Epithelial cell of esophagus (primary cell): ENCODE measurements around the gene SLC25A1.
"Not testable (repeated sequence)": the region's sequence is repeated elsewhere in the genome, so short reads cannot be mapped to it uniquely, and the experiment has no call there.

ENCODE experiments used
- DNase-seq: peaks from one replicate; pipeline ENCODE4 v3.0.0; 2010; ENCODE audit warnings: low read depth
- H3K4me3 ChIP-seq: 2 replicates; pipeline ENCODE4 v1.5.1; 2011; ENCODE audit warnings: mild to moderate bottlenecking, low read length, control low read depth
- CTCF ChIP-seq: IDR thresholded peaks from 2 replicates; pipeline ENCODE4 v1.5.1; 2011; ENCODE audit warnings: low read depth, mild to moderate bottlenecking, low read length, control low read depth, inconsistent platforms; ENCODE audit not compliant: insufficient read depth; ENCODE audit errors: missing control alignments

Gene SLC25A1

DNA sequence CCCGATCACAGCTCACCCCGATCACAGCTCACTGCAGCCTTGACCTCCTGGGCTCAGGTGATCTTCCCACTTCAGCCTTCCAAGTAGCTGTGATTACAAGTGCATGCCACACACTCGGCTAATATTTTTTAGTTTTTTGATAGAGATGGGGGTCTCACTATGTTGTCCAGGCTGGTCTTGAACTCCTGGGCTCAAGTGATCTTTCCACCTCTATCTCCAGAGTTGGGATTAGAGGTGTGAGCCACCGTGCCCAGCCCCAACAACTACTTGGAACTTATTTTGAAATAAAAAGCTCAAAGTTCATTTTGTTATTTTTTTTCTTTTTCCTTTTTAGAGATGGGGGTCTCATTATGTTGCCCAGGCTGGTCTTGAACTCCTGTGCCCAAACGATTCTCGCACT, 27.8 kb upstream of the SLC25A1 start:
- DNase-seq, result no peak
- no peak for TF ChIP-seq CTCF
- H3K4me3 ChIP-seq, result no peak overlapping the region

- H3K4me3 ChIP-seq, result no peak overlapping the region
- no peak for DNase-seq
- TF ChIP-seq CTCF, result no peak
Measured at GRCh38 chr22:19204640-19205039, 26.1 kb upstream of the SLC25A1 start.

GRCh38 chr22:19203834-19204233, 25.3 kb upstream of the SLC25A1 start:
- H3K4me3 ChIP-seq, result no peak overlapping the region
- no peak for DNase-seq
- TF ChIP-seq CTCF, result no peak

- not testable (repeated sequence) for H3K4me3 ChIP-seq, DNase-seq
Measured at GRCh38 chr22:19202799-19203186, 24.3 kb upstream of the SLC25A1 start.

DNA sequence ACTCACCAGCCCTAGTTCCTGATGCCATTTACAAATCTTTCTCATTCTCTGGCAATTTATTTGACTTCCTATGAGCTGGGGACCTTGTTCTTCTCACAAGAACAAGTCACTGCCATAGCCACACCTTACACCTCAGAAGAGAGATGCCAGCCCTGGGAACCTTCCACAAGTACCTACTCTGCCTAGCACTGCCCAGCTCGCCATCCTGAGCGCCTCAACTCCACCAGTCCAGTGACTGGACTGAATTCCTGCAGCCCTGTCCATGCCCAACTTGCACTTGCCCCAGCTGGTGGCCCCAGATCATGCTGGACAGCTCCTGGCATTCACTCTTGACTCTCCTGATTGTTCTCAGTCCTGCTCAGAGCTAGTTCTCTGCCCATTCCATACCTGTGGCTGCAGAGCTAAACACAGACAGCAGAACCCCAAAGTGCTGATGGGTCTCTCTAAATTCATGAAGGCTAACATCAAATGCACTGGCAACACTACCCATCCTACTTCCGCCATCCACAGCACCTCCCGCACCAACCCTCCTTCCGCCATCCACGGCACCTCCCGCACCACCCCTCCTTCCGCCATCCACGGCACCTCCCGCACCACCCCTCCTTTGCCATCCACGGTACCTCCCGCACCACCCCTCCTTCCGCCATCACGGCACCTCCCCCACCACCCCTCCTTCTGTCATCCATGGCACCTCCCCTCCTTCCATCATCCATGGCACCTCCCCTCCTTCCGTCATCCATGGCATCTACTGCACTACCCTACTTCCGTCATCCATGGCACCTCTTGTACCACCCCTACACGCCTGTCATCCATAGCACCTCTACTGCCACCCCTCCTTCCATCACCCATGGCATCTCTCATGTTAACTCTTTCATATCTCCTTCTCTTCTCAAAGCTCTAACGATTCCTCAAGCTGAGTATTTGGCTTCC, 23.6 kb upstream of the SLC25A1 start:
- TF ChIP-seq CTCF, result no peak
- DNase-seq, result no peak
- H3K4me3 ChIP-seq, result no peak overlapping the region

DNA sequence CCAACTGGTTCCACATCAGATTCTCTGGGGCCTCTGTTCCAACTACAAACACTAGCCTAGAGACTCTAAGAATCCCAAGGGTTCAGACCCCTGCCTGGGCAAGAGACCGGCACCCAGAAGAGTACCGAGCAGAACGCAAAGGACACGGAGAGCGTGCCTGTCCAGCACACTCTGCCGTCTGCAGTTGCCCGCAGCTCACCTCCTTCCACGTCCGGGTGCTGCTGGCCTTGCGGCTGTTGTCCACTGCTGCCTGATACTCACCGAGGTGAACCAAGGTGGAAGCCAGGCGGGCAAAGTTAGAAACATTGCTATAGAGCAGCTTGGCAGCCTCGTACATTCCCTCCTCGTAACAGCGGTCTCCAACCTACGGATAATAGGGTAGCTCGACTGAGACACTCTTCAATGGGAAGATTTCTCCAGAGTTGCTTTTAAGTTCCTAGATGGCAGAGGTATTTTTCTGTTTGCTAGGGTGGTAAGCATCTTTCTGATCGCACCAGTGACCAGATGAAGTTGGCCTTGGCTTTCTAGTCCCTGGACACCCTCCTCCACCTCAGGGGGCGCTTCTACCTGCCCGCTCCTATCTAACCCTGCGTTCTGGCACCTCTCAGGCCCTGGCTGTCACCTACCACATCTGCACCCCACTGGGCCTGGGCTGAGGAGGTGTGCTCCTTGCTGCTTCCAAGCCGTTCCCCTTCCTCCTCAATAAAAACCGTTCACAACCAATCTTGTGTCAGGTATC, 22.8 kb upstream of the SLC25A1 start:
- DNase-seq, result no peak
- TF ChIP-seq CTCF, result no peak
- H3K4me3 ChIP-seq, result no peak overlapping the region

DNA sequence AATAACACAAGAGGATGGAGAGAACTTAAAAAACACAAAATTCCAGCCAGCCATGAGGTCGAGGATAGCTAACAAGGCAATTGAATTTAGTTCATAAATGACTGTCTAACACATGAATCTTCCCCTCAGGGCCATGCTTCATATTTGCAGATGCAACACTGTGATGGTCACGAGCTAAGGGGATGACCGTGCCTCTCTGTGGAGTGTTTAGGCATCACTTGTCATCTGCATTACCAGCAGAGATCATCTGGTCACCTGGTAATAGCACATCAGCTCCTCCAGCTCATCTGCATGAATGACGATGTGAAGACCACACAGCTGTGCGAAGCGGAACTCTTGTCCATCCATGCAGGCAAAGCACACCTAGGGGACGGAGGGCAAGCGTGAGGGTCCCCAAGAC, 20.9 kb upstream of the SLC25A1 start:
- DNase-seq, result no peak
- TF ChIP-seq CTCF, result no peak
- no peak overlapping the region for H3K4me3 ChIP-seq
